ENCODE measurements around the gene GET4.

The GET4 gene

GRCh38 chr7:927031-927671 lies 50.8 kb downstream of the GET4 start:
- peaks cover 4% of the 10 kb centered on the region for H3K4me1 ChIP-seq (ENCODE audit: control insufficient read depth, insufficient read depth, low read length)
- no peaks in the 10 kb centered on the region for H3K36me3 ChIP-seq (ENCODE audit: control insufficient read depth, insufficient read depth, low read length)
- H3K27ac ChIP-seq (ENCODE audit: insufficient read depth, low read depth, low read length, poor library complexity, severe bottlenecking) = no peak overlapping the region
- WGBS, 2 experiments = 87 to 88% methylated on average over 21 of the region's 21 CpGs
- H3K4me3 ChIP-seq (ENCODE audit: insufficient read depth, low read depth, low read length) = no peak overlapping the region
- H3K27me3 ChIP-seq (ENCODE audit: control insufficient read depth, insufficient read depth, low read length, poor library complexity, severe bottlenecking) = no peaks in the 10 kb centered on the region
- no peaks in the 10 kb centered on the region for H3K9me3 ChIP-seq (ENCODE audit: control insufficient read depth, low read length)

GRCh38 chr7:929311-929711 lies 53.0 kb downstream of the GET4 start:
- Histone ChIP-seq H3K36me3 (ENCODE audit: control insufficient read depth, insufficient read depth, low read length) (no peaks in the 10 kb centered on the region), H3K9me3 (ENCODE audit: control insufficient read depth, low read length) (no peaks in the 10 kb centered on the region), H3K4me3 (ENCODE audit: insufficient read depth, low read depth, low read length) (no peak overlapping the region), H3K4me1 (ENCODE audit: control insufficient read depth, insufficient read depth, low read length) (no peaks in the 10 kb centered on the region), H3K27me3 (ENCODE audit: control insufficient read depth, insufficient read depth, low read length, poor library complexity, severe bottlenecking) (no peaks in the 10 kb centered on the region), H3K27ac (ENCODE audit: insufficient read depth, low read depth, low read length, poor library complexity, severe bottlenecking) (no peak overlapping the region)
- WGBS, 2 experiments = 89 to 94% methylated on average over 14 of the region's 14 CpGs

- no peak overlapping the region for H3K4me3 ChIP-seq (ENCODE audit: insufficient read depth, low read depth, low read length)
- no peaks in the 10 kb centered on the region for H3K9me3 ChIP-seq (ENCODE audit: control insufficient read depth, low read length)
- no peak overlapping the region for H3K27ac ChIP-seq (ENCODE audit: insufficient read depth, low read depth, low read length, poor library complexity, severe bottlenecking)
- no peaks in the 10 kb centered on the region for H3K4me1 ChIP-seq (ENCODE audit: control insufficient read depth, insufficient read depth, low read length)
- H3K36me3 ChIP-seq (ENCODE audit: control insufficient read depth, insufficient read depth, low read length) = no peaks in the 10 kb centered on the region
- WGBS, 2 experiments = 89 to 90% methylated on average over 29 of the region's 29 CpGs
- H3K27me3 ChIP-seq (ENCODE audit: control insufficient read depth, insufficient read depth, low read length, poor library complexity, severe bottlenecking) = no peaks in the 10 kb centered on the region
These were observed 54.8 kb downstream of the GET4 start for GRCh38 chr7:930975-931758.

GRCh38 chr7:931871-932650 lies 55.7 kb downstream of the GET4 start:
- H3K27ac ChIP-seq (ENCODE audit: insufficient read depth, low read depth, low read length, poor library complexity, severe bottlenecking) = no peak overlapping the region
- no peaks in the 10 kb centered on the region for H3K9me3 ChIP-seq (ENCODE audit: control insufficient read depth, low read length)
- H3K4me1 ChIP-seq (ENCODE audit: control insufficient read depth, insufficient read depth, low read length) = no peaks in the 10 kb centered on the region
- no peak overlapping the region for H3K4me3 ChIP-seq (ENCODE audit: insufficient read depth, low read depth, low read length)
- WGBS, 2 experiments = 92% methylated on average over 21 of the region's 21 CpGs
- no peaks in the 10 kb centered on the region for H3K27me3 ChIP-seq (ENCODE audit: control insufficient read depth, insufficient read depth, low read length, poor library complexity, severe bottlenecking)
- no peaks in the 10 kb centered on the region for H3K36me3 ChIP-seq (ENCODE audit: control insufficient read depth, insufficient read depth, low read length)

- Histone ChIP-seq H3K27me3 (ENCODE audit: control insufficient read depth, insufficient read depth, low read length, poor library complexity, severe bottlenecking) (no peaks in the 10 kb centered on the region), H3K27ac (ENCODE audit: insufficient read depth, low read depth, low read length, poor library complexity, severe bottlenecking) (no peak overlapping the region)
- WGBS, 2 experiments = 93 to 95% methylated on average over 11 of the region's 11 CpGs
These were observed 56.3 kb downstream of the GET4 start for GRCh38 chr7:932651-932975.

GRCh38 chr7:934469-935163 lies 58.3 kb downstream of the GET4 start:
- no peaks in the 10 kb centered on the region for H3K27me3 ChIP-seq (ENCODE audit: control insufficient read depth, insufficient read depth, low read length, poor library complexity, severe bottlenecking)
- 93 to 94% methylated on average over 34 of the region's 34 CpGs for WGBS, 2 experiments
- H3K4me3 ChIP-seq (ENCODE audit: insufficient read depth, low read depth, low read length) = no peak overlapping the region
- H3K27ac ChIP-seq (ENCODE audit: insufficient read depth, low read depth, low read length, poor library complexity, severe bottlenecking) = no peak overlapping the region
- H3K36me3 ChIP-seq (ENCODE audit: control insufficient read depth, insufficient read depth, low read length) = no peaks in the 10 kb centered on the region
- no peaks in the 10 kb centered on the region for H3K4me1 ChIP-seq (ENCODE audit: control insufficient read depth, insufficient read depth, low read length)
- H3K9me3 ChIP-seq (ENCODE audit: control insufficient read depth, low read length) = no peaks in the 10 kb centered on the region

More at GRCh38 chr7:932651-932975, 56.3 kb downstream of the GET4 start:
- Histone ChIP-seq H3K36me3 (ENCODE audit: control insufficient read depth, insufficient read depth, low read length) (no peaks in the 10 kb centered on the region), H3K9me3 (ENCODE audit: control insufficient read depth, low read length) (no peaks in the 10 kb centered on the region), H3K4me1 (ENCODE audit: control insufficient read depth, insufficient read depth, low read length) (no peaks in the 10 kb centered on the region), H3K4me3 (ENCODE audit: insufficient read depth, low read depth, low read length) (no peak overlapping the region)

GRCh38 chr7:935164-935873 lies 59.0 kb downstream of the GET4 start:
- H3K27ac ChIP-seq (ENCODE audit: insufficient read depth, low read depth, low read length, poor library complexity, severe bottlenecking) = no peak overlapping the region
- 92% methylated on average over 46 of the region's 46 CpGs for WGBS, 2 experiments
- H3K9me3 ChIP-seq (ENCODE audit: control insufficient read depth, low read length) = no peaks in the 10 kb centered on the region
- no peaks in the 10 kb centered on the region for H3K27me3 ChIP-seq (ENCODE audit: control insufficient read depth, insufficient read depth, low read length, poor library complexity, severe bottlenecking)
- no peaks in the 10 kb centered on the region for H3K36me3 ChIP-seq (ENCODE audit: control insufficient read depth, insufficient read depth, low read length)
- no peak overlapping the region for H3K4me3 ChIP-seq (ENCODE audit: insufficient read depth, low read depth, low read length)
- H3K4me1 ChIP-seq (ENCODE audit: control insufficient read depth, insufficient read depth, low read length) = no peaks in the 10 kb centered on the region

- H3K4me3 ChIP-seq (ENCODE audit: insufficient read depth, low read depth, low read length) = no peak overlapping the region
- WGBS, 2 experiments = 92 to 94% methylated on average over 28 of the region's 28 CpGs
- H3K27me3 ChIP-seq (ENCODE audit: control insufficient read depth, insufficient read depth, low read length, poor library complexity, severe bottlenecking) = peaks cover 5% of the 10 kb centered on the region
- H3K4me1 ChIP-seq (ENCODE audit: control insufficient read depth, insufficient read depth, low read length) = no peaks in the 10 kb centered on the region
- H3K27ac ChIP-seq (ENCODE audit: insufficient read depth, low read depth, low read length, poor library complexity, severe bottlenecking) = no peak overlapping the region
- no peaks in the 10 kb centered on the region for H3K9me3 ChIP-seq (ENCODE audit: control insufficient read depth, low read length)
- H3K36me3 ChIP-seq (ENCODE audit: control insufficient read depth, insufficient read depth, low read length) = no peaks in the 10 kb centered on the region
These were observed 59.6 kb downstream of the GET4 start for GRCh38 chr7:935874-936385.

GRCh38 chr7:936386-937054 lies 60.2 kb downstream of the GET4 start:
- no peaks in the 10 kb centered on the region for H3K9me3 ChIP-seq (ENCODE audit: control insufficient read depth, low read length)
- H3K36me3 ChIP-seq (ENCODE audit: control insufficient read depth, insufficient read depth, low read length) = no peaks in the 10 kb centered on the region
- no peaks in the 10 kb centered on the region for H3K4me1 ChIP-seq (ENCODE audit: control insufficient read depth, insufficient read depth, low read length)
- no peak overlapping the region for H3K4me3 ChIP-seq (ENCODE audit: insufficient read depth, low read depth, low read length)
- 87 to 88% methylated on average over 22 of the region's 22 CpGs for WGBS, 2 experiments
- no peak overlapping the region for H3K27ac ChIP-seq (ENCODE audit: insufficient read depth, low read depth, low read length, poor library complexity, severe bottlenecking)
- H3K27me3 ChIP-seq (ENCODE audit: control insufficient read depth, insufficient read depth, low read length, poor library complexity, severe bottlenecking) = peaks cover 10% of the 10 kb centered on the region
